WTC11 (cell line): ENCODE measurements around the gene ADCY2. TPM values are rescaled to one million over a fixed set of nuclear protein-coding genes. Genes with fewer than 3 reads are reported as not detected.

Experiments used
- ATAC-seq: fragments of 200-7000 bp; cut with Tn5 transposase; 2 replicates; pipeline ENCODE4 v1.10.0; 2021; ENCODE audit warnings: mild to moderate bottlenecking, moderate library complexity
- CTCF ChIA-PET: fragments of 300-600 bp; sonication (Branson Sonifier 250); formaldehyde crosslinking; loops from one replicate; lab custom pipeline; 2021; ENCODE audit warnings: antibody characterized with exemption; lab: Charles Lee
- POLR2A ChIA-PET: fragments of 350-600 bp; sonication (Branson Sonifier 250); formaldehyde crosslinking; loops from one replicate; lab custom pipeline; 2021; ENCODE audit warnings: antibody characterized with exemption; lab: Charles Lee
- DNase-seq: peaks from one replicate; pipeline ENCODE4 v3.0.0; 2021; ENCODE audit warnings: low spot score
- H3K27ac Mint-ChIP-seq: 2 replicates; pipeline ENCODE4 v1.8.0; 2021; ENCODE audit warnings: mixed read lengths
- H3K27me3 Mint-ChIP-seq: 2 replicates; pipeline ENCODE4 v1.8.0; 2021; ENCODE audit warnings: low read depth, mild to moderate bottlenecking, moderate library complexity, mixed read lengths
- H3K36me3 Mint-ChIP-seq: 2 replicates; pipeline ENCODE4 v1.8.0; 2021; ENCODE audit warnings: mixed read lengths
- H3K4me1 Mint-ChIP-seq: 2 replicates; pipeline ENCODE4 v1.8.0; 2022; ENCODE audit warnings: mixed read lengths
- H3K4me3 Mint-ChIP-seq: 2 replicates; pipeline ENCODE4 v1.8.0; 2021; ENCODE audit warnings: mild to moderate bottlenecking, moderate library complexity, mixed read lengths
- H3K9me3 Mint-ChIP-seq: 2 replicates; pipeline ENCODE4 v1.8.0; 2021; ENCODE audit warnings: mixed read lengths
- ATF1 ChIP-seq: sonication (generic); formaldehyde crosslinking; IDR thresholded peaks from 2 replicates; pipeline ENCODE4 v1.8.1; 2023; ENCODE audit warnings: mild to moderate bottlenecking, moderate library complexity, missing genetic modification reagents
- CREB1 ChIP-seq: sonication (generic); formaldehyde crosslinking; IDR thresholded peaks from 2 replicates; pipeline ENCODE4 v1.8.0; 2023; ENCODE audit warnings: mild to moderate bottlenecking, missing genetic modification reagents
- CREM ChIP-seq: sonication (generic); formaldehyde crosslinking; IDR thresholded peaks from 2 replicates; pipeline ENCODE4 v1.8.1; 2022; ENCODE audit warnings: mild to moderate bottlenecking, missing genetic modification reagents, moderate library complexity
- EMX1 ChIP-seq: fragments of 250-450 bp; sonication (Bioruptor Pico); IDR thresholded peaks from 2 replicates; pipeline ENCODE4 v1.8.0; 2021; ENCODE audit warnings: mild to moderate bottlenecking
- ESRRA ChIP-seq: sonication (generic); formaldehyde crosslinking; IDR thresholded peaks from 2 replicates; pipeline ENCODE4 v1.8.1; 2022; ENCODE audit warnings: mild to moderate bottlenecking, missing genetic modification reagents, borderline replicate concordance
- ETV6 ChIP-seq: sonication (generic); formaldehyde crosslinking; IDR thresholded peaks from 2 replicates; pipeline ENCODE4 v1.8.1; 2022; ENCODE audit warnings: mild to moderate bottlenecking, missing genetic modification reagents
- GTF2I ChIP-seq: fragments of 250-450 bp; sonication (Bioruptor Pico); conservative IDR thresholded peaks from 2 replicates; pipeline ENCODE4 v1.4.0; 2021; ENCODE audit warnings: mild to moderate bottlenecking
- JUN ChIP-seq: sonication (generic); formaldehyde crosslinking; IDR thresholded peaks from 2 replicates; pipeline ENCODE4 v1.8.0; 2023; ENCODE audit warnings: mild to moderate bottlenecking, missing genetic modification reagents
- KAT7 ChIP-seq: sonication (generic); formaldehyde crosslinking; IDR thresholded peaks from 2 replicates; pipeline ENCODE4 v1.8.1; 2023; ENCODE audit warnings: missing genetic modification reagents, mild to moderate bottlenecking, borderline replicate concordance
- NFE2L1 ChIP-seq: sonication (generic); formaldehyde crosslinking; IDR thresholded peaks from 2 replicates; pipeline ENCODE4 v1.8.1; 2023; ENCODE audit warnings: missing genetic modification reagents
- PREB ChIP-seq: sonication (generic); formaldehyde crosslinking; IDR thresholded peaks from 2 replicates; pipeline ENCODE4 v1.8.1; 2022; ENCODE audit warnings: mild to moderate bottlenecking, missing genetic modification reagents, moderate library complexity, borderline replicate concordance
- PRRX2 ChIP-seq: fragments of 250-450 bp; sonication (Bioruptor Pico); IDR thresholded peaks from 2 replicates; pipeline ENCODE4 v1.8.0; 2021; ENCODE audit warnings: mild to moderate bottlenecking
- RELA ChIP-seq: sonication (generic); formaldehyde crosslinking; IDR thresholded peaks from 2 replicates; pipeline ENCODE4 v1.8.1; 2022; ENCODE audit warnings: missing genetic modification reagents, mild to moderate bottlenecking, borderline replicate concordance
- SOX15 ChIP-seq: fragments of 250-450 bp; sonication (Bioruptor Pico); IDR thresholded peaks from 2 replicates; pipeline ENCODE4 v1.9.0; 2021; ENCODE audit warnings: mild to moderate bottlenecking
- USF1 ChIP-seq: sonication (generic); formaldehyde crosslinking; IDR thresholded peaks from 2 replicates; pipeline ENCODE4 v1.8.0; 2022; ENCODE audit warnings: mild to moderate bottlenecking, missing genetic modification reagents
- ZBTB43 ChIP-seq: sonication (generic); formaldehyde crosslinking; IDR thresholded peaks from 2 replicates; pipeline ENCODE4 v1.8.1; 2023; ENCODE audit warnings: mild to moderate bottlenecking, missing genetic modification reagents
- ZNF317 ChIP-seq: sonication (generic); formaldehyde crosslinking; IDR thresholded peaks from 2 replicates; pipeline ENCODE4 v1.8.1; 2023; ENCODE audit warnings: low read depth, mild to moderate bottlenecking, moderate library complexity, missing genetic modification reagents, borderline replicate concordance
- ZSCAN18 ChIP-seq: fragments of 250-450 bp; sonication (Bioruptor Pico); IDR thresholded peaks from 2 replicates; pipeline ENCODE4 v2.1.2; 2022; ENCODE audit warnings: mild to moderate bottlenecking, moderate library complexity
- total RNA-seq: library from RNA; stranded (reverse); gene quantifications from 3 replicates; pipeline ENCODE4 v1.2.3, GENCODE V29; 2021
- TF ChIP-seq, protein P1 (sequence below): sonication (generic); formaldehyde crosslinking; IDR thresholded peaks from 2 replicates; pipeline ENCODE4 v1.8.0; 2022; ENCODE audit warnings: mild to moderate bottlenecking, missing genetic modification reagents
- TF ChIP-seq, protein P2 (sequence below): sonication (generic); formaldehyde crosslinking; conservative IDR thresholded peaks from 2 replicates; pipeline ENCODE4 v1.8.1; 2023; ENCODE audit warnings: mild to moderate bottlenecking, low read depth, missing genetic modification reagents, moderate library complexity
- TF ChIP-seq, protein P3 (sequence below): sonication (generic); formaldehyde crosslinking; IDR thresholded peaks from 2 replicates; pipeline ENCODE4 v1.8.1; 2023; ENCODE audit warnings: mild to moderate bottlenecking, missing genetic modification reagents, borderline replicate concordance

Gene ADCY2
- total RNA-seq, 1 experiment from 2014 or later, result 142 TPM

DNA sequence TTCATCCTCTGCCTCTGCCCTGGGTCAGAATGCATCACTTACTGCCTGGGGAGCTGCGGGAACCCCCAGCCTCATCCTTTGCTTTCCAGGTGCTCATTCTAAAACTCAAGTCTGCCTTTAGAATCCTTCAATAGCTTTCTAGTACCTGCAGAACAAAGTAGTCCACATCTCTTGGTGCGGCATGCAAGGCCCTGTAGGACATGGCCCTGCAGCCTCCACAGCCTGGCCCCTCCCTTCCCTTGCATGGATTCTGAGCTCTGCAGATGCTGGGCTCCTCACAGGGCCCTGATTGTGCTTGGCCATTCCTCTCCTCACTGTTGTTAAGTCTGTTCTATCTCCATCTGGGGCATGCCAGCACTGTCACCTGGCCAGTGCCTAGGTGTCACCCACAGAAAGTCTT, 141.6 kb downstream of the ADCY2 start:
- Mint-ChIP-seq H3K9me3 (peaks cover under 1% of the 10 kb centered on the region; the same call in 1 of the 2 replicates), H3K4me3 (no peak overlapping the region), H3K27ac (peak overlapping the region; percentile 76), H3K36me3 (peaks cover 22% of the 10 kb centered on the region), H3K27me3 (no peaks in the 10 kb centered on the region), H3K4me1 (peaks cover 52% of the 10 kb centered on the region)
- POLR2A ChIA-PET, result no interaction called here
- TF ChIP-seq CREM, result no peak
- TF ChIP-seq USF1 (CRISPR knock-in tag), result no peak
- TF ChIP-seq, protein P1, sequence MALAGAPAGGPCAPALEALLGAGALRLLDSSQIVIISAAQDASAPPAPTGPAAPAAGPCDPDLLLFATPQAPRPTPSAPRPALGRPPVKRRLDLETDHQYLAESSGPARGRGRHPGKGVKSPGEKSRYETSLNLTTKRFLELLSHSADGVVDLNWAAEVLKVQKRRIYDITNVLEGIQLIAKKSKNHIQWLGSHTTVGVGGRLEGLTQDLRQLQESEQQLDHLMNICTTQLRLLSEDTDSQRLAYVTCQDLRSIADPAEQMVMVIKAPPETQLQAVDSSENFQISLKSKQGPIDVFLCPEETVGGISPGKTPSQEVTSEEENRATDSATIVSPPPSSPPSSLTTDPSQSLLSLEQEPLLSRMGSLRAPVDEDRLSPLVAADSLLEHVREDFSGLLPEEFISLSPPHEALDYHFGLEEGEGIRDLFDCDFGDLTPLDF (CRISPR knock-in tag), result no peak
- TF ChIP-seq ZBTB43, result no peak
- no peak for TF ChIP-seq KAT7
- TF ChIP-seq ZSCAN18 (CRISPR knock-in tag), result no peak
- TF ChIP-seq, protein P2, sequence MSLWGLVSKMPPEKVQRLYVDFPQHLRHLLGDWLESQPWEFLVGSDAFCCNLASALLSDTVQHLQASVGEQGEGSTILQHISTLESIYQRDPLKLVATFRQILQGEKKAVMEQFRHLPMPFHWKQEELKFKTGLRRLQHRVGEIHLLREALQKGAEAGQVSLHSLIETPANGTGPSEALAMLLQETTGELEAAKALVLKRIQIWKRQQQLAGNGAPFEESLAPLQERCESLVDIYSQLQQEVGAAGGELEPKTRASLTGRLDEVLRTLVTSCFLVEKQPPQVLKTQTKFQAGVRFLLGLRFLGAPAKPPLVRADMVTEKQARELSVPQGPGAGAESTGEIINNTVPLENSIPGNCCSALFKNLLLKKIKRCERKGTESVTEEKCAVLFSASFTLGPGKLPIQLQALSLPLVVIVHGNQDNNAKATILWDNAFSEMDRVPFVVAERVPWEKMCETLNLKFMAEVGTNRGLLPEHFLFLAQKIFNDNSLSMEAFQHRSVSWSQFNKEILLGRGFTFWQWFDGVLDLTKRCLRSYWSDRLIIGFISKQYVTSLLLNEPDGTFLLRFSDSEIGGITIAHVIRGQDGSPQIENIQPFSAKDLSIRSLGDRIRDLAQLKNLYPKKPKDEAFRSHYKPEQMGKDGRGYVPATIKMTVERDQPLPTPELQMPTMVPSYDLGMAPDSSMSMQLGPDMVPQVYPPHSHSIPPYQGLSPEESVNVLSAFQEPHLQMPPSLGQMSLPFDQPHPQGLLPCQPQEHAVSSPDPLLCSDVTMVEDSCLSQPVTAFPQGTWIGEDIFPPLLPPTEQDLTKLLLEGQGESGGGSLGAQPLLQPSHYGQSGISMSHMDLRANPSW (CRISPR knock-in tag), result no peak
- TF ChIP-seq ATF1 (CRISPR knock-in tag), result no peak
- TF ChIP-seq GTF2I (CRISPR knock-in tag), result no peak
- ATAC-seq (peak; percentile 60), DNase-seq (no peak)
- CTCF ChIA-PET, result interaction anchor here (0.7 to 1.0 kb wide), 4 partner anchors 8 to 1824 kb away, joined by 3 to 5 read pairs (median 3); no protein-coding TSS in a partner anchor

DNA sequence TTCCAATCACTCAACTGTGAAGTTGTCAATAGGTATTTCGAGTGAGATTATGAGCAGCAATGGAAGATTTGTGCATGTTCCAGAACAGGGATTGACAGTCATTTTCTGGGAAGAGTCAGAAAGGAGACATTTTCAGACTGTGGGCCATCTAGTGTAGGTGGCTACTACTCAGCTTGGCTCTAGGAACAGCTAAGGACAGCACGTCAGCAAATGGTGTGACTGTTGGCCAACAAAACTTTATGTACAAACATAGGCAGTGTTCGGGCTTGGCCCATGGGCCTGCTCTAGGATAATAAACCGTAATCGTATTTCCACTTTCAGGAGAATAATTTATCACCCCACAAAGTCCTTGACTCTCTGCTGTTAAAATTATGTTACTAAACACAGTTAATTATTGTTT, 143.6 kb downstream of the ADCY2 start:
- H3K27ac Mint-ChIP-seq, result peak overlapping the region; percentile 34
- no peak overlapping the region for H3K4me3 Mint-ChIP-seq
- peaks cover 45% of the 10 kb centered on the region for H3K4me1 Mint-ChIP-seq
- no peak for DNase-seq
- peaks cover 18% of the 10 kb centered on the region for H3K36me3 Mint-ChIP-seq
- POLR2A ChIA-PET, result no interaction called here
- ATAC-seq, result no peak
- CTCF ChIA-PET, result interaction anchor here (0.7 kb wide), 1 partner anchor 20 kb away, joined by 3 read pairs; no protein-coding TSS in a partner anchor
- H3K9me3 Mint-ChIP-seq, result no peaks in the 10 kb centered on the region
- no peaks in the 10 kb centered on the region for H3K27me3 Mint-ChIP-seq
- TF ChIP-seq CREM (no peak), PREB (no peak), JUN (CRISPR knock-in tag) (no peak), EMX1 (no peak), CREB1 (no peak), PRRX2 (CRISPR knock-in tag) (no peak), SOX15 (CRISPR knock-in tag) (no peak), ESRRA (no peak), RELA (CRISPR knock-in tag) (no peak), ZNF317 (no peak), ETV6 (CRISPR knock-in tag) (no peak), NFE2L1 (CRISPR knock-in tag) (no peak)
- TF ChIP-seq, protein P3, sequence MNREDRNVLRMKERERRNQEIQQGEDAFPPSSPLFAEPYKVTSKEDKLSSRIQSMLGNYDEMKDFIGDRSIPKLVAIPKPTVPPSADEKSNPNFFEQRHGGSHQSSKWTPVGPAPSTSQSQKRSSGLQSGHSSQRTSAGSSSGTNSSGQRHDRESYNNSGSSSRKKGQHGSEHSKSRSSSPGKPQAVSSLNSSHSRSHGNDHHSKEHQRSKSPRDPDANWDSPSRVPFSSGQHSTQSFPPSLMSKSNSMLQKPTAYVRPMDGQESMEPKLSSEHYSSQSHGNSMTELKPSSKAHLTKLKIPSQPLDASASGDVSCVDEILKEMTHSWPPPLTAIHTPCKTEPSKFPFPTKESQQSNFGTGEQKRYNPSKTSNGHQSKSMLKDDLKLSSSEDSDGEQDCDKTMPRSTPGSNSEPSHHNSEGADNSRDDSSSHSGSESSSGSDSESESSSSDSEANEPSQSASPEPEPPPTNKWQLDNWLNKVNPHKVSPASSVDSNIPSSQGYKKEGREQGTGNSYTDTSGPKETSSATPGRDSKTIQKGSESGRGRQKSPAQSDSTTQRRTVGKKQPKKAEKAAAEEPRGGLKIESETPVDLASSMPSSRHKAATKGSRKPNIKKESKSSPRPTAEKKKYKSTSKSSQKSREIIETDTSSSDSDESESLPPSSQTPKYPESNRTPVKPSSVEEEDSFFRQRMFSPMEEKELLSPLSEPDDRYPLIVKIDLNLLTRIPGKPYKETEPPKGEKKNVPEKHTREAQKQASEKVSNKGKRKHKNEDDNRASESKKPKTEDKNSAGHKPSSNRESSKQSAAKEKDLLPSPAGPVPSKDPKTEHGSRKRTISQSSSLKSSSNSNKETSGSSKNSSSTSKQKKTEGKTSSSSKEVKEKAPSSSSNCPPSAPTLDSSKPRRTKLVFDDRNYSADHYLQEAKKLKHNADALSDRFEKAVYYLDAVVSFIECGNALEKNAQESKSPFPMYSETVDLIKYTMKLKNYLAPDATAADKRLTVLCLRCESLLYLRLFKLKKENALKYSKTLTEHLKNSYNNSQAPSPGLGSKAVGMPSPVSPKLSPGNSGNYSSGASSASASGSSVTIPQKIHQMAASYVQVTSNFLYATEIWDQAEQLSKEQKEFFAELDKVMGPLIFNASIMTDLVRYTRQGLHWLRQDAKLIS (CRISPR knock-in tag), result no peak
